GM19043 (cell line): ENCODE measurements around the gene EBF3.

Experiments used
- ATAC-seq: cut with Tn5 transposase; IDR thresholded peaks from one replicate; pipeline ENCODE4 v1.9.1; 2021; ENCODE audit warnings: low read depth; ENCODE audit not compliant: unreplicated experiment

The EBF3 gene

DNA sequence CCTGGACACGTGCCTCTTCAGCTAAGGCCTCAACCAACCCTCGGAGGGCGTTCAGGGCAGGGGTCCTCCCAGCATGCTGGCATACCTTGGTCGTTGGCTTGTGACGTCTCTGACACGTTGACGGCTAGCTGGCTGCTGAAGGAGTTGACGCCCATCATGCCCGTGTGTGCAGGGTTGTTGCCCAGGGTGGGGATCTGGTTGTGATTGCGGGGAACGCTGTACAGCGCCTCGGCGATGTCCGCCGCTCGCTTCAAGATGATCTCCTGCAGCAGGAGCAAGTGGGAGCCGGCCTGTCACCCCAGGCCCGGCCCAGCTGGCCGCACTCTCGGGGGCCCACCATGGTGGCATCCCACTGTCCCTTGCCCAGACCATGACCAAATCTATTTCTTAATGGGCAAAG is 122.0 kb downstream of the EBF3 start:
- ATAC-seq, result no peak

DNA sequence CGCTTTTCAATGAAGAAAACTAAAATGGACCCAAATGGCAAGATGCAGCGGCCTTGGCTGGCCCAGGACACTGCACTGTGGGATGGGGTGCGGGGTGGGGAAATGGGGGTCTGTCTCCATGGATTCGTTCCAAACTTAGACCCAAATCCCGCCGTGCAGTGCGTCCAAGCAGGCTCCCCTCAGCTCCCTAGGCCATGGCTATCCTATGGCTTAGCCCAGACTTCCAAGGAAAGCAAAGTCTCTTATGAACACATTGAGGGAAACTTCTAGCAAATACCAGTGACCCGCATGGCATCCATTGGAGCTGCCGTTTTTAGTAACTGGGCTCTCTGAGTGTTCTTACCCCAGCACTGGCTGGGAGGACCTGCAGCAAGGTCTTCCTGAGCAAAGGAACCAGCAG is 122.5 kb downstream of the EBF3 start:
- no peak for ATAC-seq

DNA sequence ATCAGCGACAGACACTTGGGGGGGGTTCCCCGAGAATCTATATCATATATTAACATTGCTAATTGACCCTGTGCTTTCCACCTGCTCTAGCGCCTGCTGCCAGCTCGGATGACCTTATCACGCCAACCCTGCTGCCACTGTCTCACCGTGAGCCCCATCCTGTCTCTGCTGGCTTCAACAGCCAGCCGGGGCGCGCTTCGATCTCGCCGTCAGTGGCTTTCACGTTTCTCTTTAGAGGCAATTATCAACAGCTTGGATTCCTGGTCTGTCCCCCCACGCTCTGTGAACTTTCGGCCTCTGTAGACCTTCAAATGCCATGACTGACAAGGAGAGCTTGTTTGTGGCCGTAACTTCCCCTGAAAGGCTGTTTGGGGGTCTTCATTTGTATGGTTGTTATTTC is 123.0 kb downstream of the EBF3 start:
- ATAC-seq, result no peak

DNA sequence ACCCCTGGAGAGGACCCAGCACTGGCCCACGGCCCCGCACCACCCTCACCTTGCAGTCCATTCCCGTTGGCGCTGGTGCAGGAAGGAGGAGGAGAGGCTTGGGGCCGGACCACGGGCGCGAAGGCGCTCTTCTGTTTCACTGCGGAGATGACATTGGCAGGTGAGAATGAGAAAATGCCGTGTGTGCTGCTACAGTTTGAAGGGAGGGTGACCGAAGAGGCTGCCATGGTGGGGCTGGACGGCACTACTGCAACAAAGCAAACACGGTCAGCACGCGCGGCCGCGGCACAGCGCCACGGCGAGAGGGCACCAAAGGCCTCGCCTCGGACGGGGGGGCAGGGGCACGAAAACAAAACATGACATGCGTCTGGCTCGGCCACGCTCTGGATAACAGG is 123.9 kb downstream of the EBF3 start:
- ATAC-seq, result no peak

DNA sequence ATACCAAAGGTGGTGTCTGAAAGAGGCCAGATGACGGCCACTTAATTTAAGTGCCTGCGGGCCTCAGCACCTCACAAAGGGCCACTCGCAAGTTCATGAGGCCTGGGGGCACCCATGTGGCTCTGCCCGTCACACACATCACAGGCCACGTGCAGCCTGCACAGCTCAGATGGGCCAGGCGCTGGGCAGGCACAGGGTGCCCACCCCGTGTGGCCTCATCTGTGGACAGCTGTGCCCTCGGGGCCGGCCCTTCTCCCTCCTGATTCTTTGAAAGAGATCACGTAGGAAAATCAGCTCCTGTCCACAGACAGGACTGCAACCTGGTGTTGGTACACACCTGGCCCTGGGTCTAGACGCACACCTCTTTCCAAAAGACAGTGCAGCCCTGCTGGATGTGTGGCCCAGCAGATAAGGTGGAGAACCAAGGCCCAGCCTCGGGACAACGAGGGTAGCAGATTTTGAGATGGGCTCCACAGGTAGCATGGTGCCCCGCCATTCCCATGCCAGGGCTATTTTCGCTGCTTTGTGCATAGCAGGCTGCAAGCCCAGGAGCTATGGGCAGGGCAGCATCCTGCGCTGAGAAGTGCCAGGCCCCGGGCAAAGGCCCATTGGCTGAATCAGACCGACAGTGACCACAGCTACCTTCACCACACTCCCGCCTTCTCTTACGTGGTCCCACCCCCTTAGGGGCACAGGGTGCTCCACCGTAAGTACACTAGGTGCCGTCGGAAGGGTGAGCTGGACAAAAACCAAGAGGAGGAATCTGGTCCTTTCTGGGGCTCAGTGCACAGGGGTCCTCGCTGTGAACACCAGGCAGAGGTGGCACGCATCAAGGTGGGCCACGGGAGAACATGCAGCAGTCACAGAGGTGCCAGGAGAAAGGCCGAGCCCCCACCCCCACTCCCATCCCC is 124.5 kb downstream of the EBF3 start:
- no peak for ATAC-seq

DNA sequence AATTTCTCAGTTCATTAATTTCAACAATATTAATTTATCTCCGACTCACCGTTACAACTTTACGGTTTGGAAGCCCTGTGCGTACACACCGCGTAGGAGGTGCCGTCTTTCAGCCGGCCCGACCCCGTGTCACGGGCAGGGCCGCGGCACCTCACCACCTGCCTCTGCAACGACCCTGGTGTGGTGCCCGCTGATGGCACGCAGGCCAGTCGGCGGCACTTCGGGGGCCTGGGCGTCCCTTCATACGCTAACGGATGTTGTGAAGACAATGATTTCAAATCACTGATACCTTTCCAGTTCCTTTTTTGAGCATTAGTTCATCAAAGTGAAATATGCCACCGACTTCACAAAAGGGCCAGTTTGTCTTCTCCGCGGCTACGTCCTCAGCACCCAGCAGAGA is 125.3 kb downstream of the EBF3 start:
- no peak for ATAC-seq

DNA sequence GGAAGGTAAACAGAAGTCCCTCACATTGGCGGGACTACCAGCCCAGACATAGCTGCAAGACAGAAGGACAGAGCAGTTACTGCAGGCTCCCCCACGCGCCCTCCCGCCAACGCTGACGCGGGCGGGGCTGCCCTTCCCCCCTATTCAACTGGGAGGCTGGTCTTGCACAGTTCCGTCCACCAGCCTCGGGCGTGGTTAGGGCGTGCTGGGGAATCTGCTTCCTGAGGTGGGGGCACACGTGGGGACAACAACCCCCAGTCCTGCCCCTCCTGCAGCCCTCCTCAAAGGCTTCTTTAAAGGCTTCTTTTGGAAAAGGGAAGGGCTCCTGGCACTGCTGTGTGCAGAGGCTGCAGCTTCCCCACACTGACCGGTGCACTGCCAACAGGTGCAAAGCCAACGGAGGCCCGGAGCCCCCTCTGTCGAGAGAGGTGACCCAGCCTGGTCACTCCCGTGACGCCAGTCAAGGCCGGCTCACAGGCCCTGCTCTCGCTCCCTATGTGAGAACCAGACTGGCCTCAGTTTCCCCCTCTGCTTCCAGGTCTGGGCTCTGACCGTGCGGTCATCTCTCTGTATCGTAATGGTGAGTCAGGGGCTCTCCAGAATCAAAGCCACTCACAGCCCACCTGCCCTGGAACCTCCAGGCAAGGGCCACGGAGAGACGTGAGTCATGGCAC is 126.0 kb downstream of the EBF3 start:
- ATAC-seq, result no peak

DNA sequence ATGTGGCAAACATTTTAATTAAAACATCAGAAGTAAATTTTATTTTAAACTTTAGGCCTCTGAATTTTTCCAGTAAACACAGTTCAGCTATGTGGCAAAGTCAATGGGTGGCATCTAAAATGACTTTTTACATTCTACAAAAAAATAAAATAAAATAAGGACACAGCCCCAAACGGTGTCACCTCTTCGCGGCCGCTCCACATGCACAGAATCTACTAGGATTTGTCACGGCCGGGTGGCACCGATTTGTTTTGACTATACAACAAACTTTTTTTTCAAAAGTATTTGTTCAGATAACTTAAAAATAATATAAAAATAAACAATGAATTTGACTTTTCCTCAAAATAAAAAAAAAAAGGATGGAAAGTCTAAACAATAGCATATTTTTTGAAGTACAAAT is 127.8 kb downstream of the EBF3 start:
- no peak for ATAC-seq

DNA sequence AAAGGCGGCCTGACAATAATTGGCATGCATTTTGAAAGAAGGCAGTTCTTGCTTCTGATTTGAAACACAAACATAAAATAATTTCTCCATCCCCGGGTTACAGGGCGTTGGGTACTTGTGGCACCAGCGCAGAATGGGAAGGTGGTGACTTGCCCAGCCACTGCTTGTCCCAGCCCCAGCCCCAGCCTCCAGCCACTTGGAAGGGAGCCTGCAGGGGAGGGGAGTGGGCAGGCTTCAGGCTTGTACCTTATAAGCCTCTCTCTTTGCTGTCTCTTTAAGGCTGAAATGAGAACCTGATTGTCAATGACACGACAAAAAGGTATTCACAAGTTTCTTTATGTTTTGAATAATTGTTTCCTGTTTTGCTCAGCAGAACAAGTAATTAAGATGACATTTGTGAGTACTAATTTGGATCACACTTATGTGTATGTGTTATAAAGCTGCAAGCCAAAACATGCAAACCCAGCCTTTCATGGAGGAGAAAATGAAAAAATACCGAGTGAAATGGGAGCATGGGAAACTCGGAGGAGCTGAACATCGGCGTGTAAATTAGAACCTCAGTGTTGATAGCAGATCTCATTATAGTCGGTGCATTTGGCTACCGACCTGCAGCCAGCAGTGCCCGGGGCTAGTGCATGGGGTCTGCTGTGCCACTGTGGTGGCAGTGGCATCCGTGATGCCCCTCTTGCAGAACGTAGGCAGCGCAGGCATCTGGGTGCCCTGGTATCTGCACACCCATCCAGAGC is 129.9 kb downstream of the EBF3 start:
- ATAC-seq, result no peak

DNA sequence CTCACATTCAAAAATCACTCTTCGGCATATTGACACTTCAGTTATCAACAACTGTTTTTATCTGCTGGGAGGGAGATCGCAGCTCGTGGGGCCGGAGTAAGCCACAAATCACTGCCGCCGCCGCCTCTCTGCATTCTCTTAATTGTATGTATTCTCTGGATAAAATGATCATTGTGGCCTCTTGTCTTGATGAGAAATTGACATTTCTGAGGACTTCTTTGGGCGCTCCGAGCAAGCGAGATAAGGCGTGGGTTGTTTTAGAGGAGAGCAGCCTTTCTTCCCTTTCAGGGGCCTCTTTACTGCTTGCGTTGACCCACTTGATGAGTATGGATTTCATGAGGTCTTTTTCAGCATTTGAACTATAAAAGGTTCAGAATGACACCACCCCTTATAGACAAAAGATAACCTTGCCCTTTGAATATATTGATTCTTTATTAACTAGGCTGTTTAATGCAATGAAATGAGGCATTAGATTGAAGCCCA is 130.6 kb downstream of the EBF3 start:
- ATAC-seq, result no peak

DNA sequence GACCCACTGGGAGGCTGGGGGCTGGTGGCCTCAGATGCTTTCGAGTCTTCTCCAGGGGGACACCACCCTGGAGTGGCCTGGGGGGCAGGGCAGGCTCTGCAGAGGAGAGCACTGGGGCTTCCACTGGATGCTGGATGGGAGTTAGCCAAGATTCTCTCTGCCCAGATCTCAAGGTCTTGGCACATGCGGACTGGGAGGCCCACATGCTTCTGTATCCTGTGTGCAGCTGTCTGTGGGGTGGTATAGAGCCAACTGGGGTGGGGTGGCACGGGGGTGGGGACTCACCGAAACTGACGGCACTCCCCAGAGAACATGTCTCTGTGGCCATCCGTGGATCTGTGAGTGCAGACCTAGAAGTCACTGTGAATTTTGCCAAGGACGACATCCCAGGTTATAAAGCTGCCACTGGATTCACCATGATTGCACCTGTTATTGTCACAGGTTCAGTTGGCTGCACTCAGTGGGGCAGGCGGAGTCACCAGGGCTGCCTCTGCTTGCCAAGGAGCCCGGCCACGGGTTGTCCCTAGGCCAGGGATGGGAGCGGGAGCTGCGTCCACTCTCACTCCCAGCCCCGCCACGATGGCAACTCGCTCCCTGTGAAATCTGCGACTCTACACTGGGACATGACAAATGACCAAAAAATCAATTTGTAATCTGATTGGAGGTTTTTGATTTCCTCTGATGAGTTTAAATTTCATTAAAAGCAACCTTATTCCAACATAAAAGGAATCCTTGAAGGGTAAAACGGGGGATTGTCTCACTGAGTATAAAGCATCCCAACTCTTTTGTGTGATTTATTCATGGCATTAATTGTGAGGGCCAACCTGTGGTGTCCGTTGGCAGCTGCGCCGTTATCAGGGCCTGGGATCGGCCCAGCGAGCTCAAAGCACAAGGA is 131.3 kb downstream of the EBF3 start:
- ATAC-seq, result no peak

DNA sequence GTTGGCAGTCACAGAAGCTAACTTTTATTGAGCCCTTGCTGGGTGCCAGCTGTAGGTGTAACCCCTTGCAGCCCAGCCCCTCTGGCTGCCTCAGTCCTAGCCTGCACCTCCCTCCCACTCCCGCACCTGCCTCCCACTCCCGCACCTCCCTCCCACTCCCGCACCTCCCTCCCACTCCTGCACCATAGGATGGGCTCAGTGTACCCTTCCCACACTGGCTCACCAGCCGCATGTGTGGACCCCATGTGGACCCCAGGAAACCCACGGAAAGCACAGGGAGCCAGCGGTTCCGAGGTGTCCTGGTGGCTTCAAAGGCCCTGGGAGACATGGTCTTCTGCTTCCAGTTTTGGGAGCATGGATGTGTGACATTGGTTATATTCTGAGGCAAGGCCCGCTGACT is 132.9 kb downstream of the EBF3 start:
- ATAC-seq, result no peak

DNA sequence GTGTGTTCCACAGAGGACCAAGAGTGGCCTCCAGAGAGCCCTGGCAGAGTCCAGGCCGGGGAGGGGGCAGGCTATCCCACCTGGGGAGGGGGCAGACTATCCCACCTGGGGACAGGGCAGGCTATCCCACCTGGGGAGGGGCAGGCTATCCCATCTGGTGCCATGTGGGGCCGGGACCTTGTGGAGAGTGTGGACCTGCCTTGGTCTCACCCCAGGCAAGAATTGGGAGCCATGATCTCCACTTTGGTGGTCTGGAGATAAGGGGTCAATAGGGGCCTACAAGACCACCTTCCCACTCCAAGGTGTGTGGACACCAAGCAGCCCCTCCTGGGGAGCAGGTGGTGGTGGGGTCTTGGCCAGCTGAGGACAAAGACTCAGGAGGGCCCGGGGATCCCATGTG is 138.2 kb downstream of the EBF3 start:
- no peak for ATAC-seq

DNA sequence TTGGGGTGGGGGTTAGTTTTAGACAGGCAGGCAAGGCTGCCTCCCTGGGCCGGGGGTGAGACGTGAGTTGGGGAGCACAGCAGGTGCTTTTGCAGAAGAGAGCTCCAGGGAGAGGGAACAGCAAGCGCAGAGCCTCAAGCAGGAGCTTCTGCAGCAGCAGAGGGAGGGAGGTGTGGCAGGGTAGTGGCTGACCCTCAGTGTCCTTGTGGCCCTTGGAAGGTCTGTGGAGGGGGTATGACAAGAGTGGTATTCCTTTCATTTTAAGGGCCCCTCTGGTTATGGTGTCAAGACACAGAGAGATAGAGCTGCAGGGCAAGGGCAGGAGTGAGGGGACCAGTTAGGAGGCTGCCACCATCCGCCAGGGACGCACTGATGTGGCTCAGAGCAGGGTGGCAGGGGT is 138.9 kb downstream of the EBF3 start:
- no peak for ATAC-seq

DNA sequence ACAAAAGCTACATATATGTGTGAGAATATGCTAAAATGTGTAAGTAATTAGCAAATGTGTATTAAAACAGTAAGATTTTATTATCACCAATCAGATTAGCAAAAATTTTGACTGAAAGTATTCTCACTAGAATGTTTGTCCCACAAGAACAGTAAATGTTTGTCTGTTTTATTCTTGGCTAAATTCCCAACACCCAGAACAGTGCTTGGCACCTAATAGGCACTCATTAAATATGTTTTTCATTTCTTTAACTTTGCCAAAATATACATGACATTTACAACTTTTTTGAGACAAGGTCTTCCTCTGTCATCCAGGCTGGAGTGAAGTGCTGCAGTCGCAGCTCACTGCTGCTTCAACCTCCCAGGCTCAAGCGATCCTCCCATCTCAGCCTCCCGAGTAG is 143.6 kb downstream of the EBF3 start:
- no peak for ATAC-seq

DNA sequence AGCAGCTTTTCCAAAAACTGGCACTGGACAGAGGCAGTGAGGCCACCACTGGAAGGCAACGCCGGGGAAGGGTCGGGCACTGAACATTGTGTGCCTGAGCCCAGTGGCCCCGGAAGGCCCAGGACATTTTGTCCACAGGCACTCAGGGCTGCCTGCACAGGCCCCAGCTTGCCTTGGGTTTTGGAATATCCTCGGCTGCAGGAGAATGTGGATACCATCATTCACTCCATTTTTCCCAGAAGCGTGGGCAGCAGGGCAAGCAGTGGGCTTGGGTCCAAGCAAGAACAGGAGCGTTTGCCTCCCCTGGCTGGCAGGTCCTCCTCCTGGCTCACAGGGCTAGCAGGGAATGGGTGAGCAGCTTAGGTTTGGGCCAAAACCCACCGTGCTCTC is 147.4 kb downstream of the EBF3 start:
- ATAC-seq, result no peak

DNA sequence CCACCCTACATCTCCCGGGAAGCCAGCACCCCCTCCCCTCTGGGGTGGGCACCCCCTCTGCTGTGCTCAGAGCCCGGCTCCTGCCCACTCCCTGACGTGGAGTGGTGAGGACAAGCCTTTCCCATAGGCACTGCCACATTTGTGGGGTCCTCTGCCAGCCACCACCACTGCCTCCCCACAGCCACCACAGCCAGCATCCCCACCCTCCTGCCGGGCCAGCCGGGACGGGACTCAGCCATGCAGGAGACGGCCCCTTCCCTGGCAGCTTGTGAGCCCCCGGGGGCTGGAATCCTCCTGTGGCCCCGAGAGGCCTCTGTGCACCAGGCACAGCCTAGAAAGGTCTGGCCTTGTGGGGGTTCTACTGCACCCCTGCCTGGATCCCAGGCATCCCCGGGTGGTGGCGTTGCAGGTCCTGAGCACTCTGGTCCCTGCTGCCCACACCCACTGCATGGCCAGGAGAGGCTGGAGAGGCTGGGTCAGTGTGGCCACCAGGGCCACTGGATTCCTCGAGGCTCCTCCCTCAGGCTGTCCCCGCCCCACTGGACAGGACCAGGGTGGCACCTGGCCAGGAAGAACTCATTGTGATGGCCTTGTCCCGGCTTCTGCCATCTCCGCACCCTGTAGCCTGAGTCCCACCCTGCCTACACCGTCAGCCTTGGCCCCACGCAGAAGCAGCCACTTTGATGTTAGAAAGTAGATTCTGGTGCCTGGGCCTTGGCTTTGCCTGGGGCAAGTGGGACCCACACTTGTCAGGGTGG is 148.0 kb downstream of the EBF3 start:
- no peak for ATAC-seq

DNA sequence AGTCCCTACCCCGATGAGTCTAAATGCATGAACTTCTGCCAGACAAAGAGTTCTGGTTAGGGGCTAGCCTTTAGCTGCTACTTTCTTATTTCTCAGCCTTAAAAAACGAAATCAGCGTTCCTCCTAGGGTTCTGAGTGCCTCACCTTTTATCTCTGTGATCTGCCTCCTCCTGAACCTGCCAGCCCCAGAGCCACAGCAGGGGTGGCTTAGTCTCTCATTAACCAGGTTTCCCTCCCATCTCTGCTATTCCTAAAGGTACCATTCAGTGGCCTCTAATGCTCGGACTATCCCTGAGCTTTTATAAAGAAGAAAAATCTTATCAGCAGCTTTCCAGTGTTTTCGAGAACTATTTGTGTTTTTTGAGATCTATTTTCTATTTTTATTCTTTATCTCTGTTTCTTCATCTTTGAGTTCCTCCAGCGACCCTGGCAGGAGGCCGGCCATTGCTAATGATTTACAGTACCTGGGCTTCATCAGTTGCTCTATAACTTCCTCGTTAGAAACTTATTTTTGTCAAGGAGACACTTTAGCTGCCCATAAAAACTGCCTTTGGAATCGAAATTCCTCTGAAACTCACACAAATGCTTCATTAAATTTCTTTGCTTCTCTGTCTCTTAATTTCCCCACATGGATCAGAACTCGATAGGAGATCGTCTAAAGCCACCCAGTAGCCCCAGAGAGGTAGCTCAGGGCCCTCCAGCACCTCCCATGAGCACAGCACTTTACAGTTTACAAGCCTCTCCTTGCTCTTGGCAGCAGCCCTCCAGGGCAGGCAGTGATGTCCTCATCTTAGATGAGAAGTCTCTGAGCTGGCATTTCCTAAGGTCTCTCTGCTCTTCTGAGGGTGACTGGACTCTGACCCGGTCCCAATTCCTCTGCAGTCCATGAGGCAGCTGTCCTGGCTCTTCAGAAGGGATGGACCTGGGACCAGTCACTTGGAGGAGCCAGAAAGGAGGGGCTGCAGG is 149.1 kb downstream of the EBF3 start:
- ATAC-seq, result no peak
